ENCODE measurements around the gene CAMK2A.

CAMK2A gene

DNA sequence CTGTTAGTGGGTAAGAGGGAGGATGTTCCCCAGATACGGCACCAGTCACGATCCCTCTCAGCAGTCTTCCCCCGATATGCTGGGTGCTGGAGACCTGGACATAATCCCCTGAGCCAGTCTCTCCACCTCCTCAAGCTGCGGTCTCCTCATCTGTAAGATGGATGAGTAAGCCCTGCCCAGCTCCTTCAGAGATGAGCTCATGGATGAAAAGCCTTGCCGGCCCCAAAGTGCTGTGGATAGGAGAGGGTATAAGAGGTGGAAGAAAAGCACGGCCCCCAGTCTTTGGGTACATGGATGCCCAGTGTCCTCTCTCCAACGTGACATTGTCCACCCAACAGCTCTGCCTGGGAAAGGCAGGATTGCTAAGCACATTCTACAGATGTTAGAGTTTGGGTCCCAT is 4.5 kb downstream of the CAMK2A start:
- no peaks in the 10 kb centered on the region for H3K9me3 ChIP-seq (replicated peaks; ENCODE audit: low read length)
- H3K36me3 ChIP-seq (ENCODE audit: insufficient read depth, low read length), result no peaks in the 10 kb centered on the region
- no peak overlapping the region for H3K4me3 ChIP-seq (ENCODE audit: low read length)
- no peak overlapping the region for H3K9ac ChIP-seq (ENCODE audit: low read depth, low read length)
- H3K4me1 ChIP-seq (ENCODE audit: control insufficient read depth, insufficient read depth, low read length), result no peaks in the 10 kb centered on the region
- peaks cover 54% of the 10 kb centered on the region for H3K27me3 ChIP-seq (ENCODE audit: control insufficient read depth, insufficient read depth, low read length)
- H3K4me2 ChIP-seq (ENCODE audit: low read length), result no peak overlapping the region

DNA sequence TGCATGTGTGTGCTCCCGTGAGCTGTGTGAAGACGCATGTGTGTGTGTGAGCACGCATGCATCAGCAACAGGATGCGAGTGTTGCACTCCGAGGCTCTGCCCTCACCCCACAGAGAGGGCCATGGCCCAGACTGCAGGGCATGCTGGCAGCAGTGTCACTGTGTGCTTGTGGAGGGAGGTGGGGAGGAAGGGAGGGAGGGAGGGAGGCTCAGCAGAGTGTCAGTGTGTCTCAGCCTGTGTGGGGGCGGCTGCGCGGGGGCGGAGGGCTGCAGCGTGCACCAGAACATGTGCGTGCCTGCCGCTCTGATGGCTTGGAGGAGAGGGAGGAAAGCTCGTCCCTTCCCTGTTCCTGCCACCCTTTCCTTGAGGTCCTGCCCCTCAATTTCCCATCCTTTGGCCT is 5.3 kb downstream of the CAMK2A start:
- no peak overlapping the region for H3K4me2 ChIP-seq (ENCODE audit: low read length)
- no peak overlapping the region for H3K9ac ChIP-seq (ENCODE audit: low read depth, low read length)
- H3K9me3 ChIP-seq (replicated peaks; ENCODE audit: low read length), result no peaks in the 10 kb centered on the region
- no peaks in the 10 kb centered on the region for H3K36me3 ChIP-seq (ENCODE audit: insufficient read depth, low read length)
- no peak overlapping the region for H3K4me3 ChIP-seq (ENCODE audit: low read length)
- no peaks in the 10 kb centered on the region for H3K4me1 ChIP-seq (ENCODE audit: control insufficient read depth, insufficient read depth, low read length)
- H3K27me3 ChIP-seq (ENCODE audit: control insufficient read depth, insufficient read depth, low read length), result peaks cover 61% of the 10 kb centered on the region

DNA sequence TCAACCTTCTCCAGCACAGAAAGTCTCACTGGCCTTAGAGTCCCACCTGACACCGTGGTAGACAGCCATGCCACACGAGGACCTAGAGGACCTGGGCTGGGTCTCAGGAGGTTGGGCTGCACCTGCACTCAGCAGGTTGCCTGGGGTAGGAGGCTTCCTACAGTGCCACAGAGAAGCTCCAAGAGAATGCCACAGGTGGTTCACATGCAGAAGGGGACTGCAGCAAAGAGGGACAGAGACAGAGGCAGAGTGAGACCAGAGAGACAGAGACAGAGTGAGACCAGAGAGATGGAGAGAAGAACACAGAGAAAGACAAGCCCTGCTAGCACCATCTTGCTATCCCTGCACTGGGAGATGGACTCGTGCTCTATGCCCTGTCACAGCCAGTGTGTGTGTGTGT is 5.7 kb downstream of the CAMK2A start:
- Histone ChIP-seq H3K4me2 (ENCODE audit: low read length) (no peak overlapping the region), H3K36me3 (ENCODE audit: insufficient read depth, low read length) (no peaks in the 10 kb centered on the region), H3K4me3 (ENCODE audit: low read length) (no peak overlapping the region), H3K27me3 (ENCODE audit: control insufficient read depth, insufficient read depth, low read length) (peaks cover 60% of the 10 kb centered on the region), H3K9ac (ENCODE audit: low read depth, low read length) (no peak overlapping the region), H3K9me3 (replicated peaks; ENCODE audit: low read length) (no peaks in the 10 kb centered on the region), H3K4me1 (ENCODE audit: control insufficient read depth, insufficient read depth, low read length) (no peaks in the 10 kb centered on the region)

DNA sequence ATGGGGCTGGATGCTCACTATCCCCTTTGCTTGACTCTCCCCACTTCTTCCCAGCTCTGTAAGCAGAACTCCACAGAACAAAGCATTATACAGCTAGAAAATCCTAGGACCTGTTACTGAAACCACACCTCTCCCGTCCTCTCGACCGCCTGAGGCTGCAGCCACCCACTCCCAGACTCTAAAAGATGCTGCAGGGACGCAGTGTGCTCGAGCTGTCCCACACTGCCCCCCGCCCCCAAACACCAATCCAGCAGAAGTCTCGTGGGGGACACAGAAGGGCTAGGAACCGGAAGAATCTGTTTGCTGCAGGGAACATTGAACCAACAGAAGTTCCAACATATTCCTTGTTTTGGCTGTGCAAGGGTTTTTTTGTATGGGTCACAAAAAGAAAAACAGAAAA is 7.6 kb downstream of the CAMK2A start:
- Histone ChIP-seq H3K9me3 (replicated peaks; ENCODE audit: low read length) (no peaks in the 10 kb centered on the region), H3K27me3 (ENCODE audit: control insufficient read depth, insufficient read depth, low read length) (peaks cover 54% of the 10 kb centered on the region), H3K4me1 (ENCODE audit: control insufficient read depth, insufficient read depth, low read length) (peaks cover 3% of the 10 kb centered on the region), H3K9ac (ENCODE audit: low read depth, low read length) (no peak overlapping the region), H3K4me3 (ENCODE audit: low read length) (no peak overlapping the region), H3K4me2 (ENCODE audit: low read length) (no peak overlapping the region), H3K36me3 (ENCODE audit: insufficient read depth, low read length) (no peaks in the 10 kb centered on the region)

DNA sequence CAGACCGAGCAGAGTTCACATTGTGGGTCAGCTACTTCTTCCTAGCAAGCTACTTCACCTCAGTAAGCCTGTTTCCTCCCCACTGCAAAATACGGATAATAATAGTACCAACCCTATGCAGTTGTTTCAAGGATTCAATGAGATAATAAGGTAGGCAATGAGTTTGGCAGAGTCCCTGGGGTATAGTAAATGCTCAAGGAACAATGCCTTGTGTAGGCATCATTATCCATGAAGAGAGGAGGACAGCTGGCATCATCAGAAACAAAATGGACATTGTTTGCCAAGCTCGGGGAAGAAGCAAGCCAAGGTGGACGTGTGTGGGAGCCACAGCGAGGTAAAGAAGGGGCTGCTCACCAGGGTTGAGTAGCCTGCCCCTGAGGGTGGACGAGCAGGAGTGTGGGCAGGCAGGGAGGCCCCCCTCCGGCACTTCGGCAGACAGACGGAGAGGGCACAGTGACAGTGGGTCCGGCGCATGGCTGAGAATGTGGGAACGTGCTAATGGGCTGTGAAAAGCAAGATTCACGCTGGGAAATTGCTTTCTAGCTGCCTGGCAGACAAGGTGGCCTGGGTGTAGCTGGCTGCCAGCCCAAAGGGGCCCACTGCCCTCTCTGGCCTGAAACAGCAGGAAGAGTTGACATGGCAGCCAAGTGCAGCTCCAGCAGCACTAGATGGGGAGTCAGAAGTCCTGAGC is 10.1 kb downstream of the CAMK2A start:
- Histone ChIP-seq H3K4me1 (ENCODE audit: control insufficient read depth, insufficient read depth, low read length) (peaks cover 3% of the 10 kb centered on the region), H3K9me3 (replicated peaks; ENCODE audit: low read length) (no peaks in the 10 kb centered on the region), H3K27me3 (ENCODE audit: control insufficient read depth, insufficient read depth, low read length) (peaks cover 39% of the 10 kb centered on the region), H3K4me2 (ENCODE audit: low read length) (no peak overlapping the region), H3K9ac (ENCODE audit: low read depth, low read length) (no peak overlapping the region), H3K4me3 (ENCODE audit: low read length) (no peak overlapping the region), H3K36me3 (ENCODE audit: insufficient read depth, low read length) (no peaks in the 10 kb centered on the region)

DNA sequence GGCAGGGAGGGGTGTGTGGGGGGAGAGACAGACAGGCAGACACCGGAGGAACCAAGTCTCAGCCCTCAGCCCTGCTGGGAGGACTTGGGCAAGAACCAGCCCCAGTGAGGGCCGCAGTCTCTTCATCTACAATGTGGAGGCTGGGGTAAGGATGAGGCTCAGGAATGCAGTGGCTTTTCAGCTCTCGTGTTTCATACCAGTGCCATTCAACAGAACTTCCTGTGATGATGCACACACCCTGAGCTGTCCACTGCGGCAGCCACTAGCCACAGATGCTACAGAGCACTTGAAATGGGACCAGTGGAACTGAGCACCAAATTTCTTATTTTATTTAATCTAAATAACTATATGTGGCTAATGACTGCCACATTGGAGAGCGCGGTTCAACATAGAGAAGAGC is 10.7 kb downstream of the CAMK2A start:
- Histone ChIP-seq H3K4me1 (ENCODE audit: control insufficient read depth, insufficient read depth, low read length) (peaks cover 3% of the 10 kb centered on the region), H3K9ac (ENCODE audit: low read depth, low read length) (no peak overlapping the region), H3K36me3 (ENCODE audit: insufficient read depth, low read length) (no peaks in the 10 kb centered on the region), H3K4me2 (ENCODE audit: low read length) (no peak overlapping the region), H3K4me3 (ENCODE audit: low read length) (no peak overlapping the region), H3K9me3 (replicated peaks; ENCODE audit: low read length) (no peaks in the 10 kb centered on the region), H3K27me3 (ENCODE audit: control insufficient read depth, insufficient read depth, low read length) (peaks cover 36% of the 10 kb centered on the region)

DNA sequence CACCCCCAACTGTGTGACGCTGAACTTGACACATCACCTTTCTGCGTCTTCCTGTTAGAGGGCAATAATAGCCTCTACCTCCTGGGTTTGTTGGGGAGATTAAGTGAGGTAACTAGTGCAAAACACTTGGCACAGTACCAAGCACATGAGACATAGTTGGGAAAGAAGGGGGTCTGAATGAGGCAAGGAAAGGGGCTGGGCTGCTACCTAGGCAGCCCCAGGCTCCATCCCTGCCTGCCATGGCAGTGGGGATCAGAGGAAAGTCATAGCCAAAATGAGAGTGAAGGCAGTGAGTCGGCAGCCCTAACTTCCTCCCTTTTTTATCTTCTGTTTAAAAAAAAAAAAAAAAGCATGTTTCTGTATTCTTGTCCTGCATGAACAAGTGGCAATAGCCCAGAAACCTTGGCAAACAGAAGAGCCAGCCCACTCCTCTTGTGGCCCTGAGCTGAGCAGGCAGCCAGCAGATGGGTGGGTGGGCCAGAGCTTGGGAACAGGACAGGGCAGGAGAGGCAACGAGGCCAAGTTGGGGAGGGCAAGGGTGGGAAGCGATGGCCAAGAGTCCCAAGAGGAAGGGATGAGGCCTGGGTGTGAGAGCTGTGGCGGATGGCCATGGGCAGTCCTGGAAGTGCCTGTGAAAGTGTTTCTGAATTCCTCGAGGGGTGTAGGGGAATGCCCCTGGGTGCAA is 11.4 kb downstream of the CAMK2A start:
- H3K27me3 ChIP-seq (ENCODE audit: control insufficient read depth, insufficient read depth, low read length), result peaks cover 33% of the 10 kb centered on the region
- H3K9ac ChIP-seq (ENCODE audit: low read depth, low read length), result no peak overlapping the region
- no peak overlapping the region for H3K4me3 ChIP-seq (ENCODE audit: low read length)
- H3K9me3 ChIP-seq (replicated peaks; ENCODE audit: low read length), result no peaks in the 10 kb centered on the region
- H3K4me2 ChIP-seq (ENCODE audit: low read length), result no peak overlapping the region
- no peaks in the 10 kb centered on the region for H3K36me3 ChIP-seq (ENCODE audit: insufficient read depth, low read length)
- peaks cover 3% of the 10 kb centered on the region for H3K4me1 ChIP-seq (ENCODE audit: control insufficient read depth, insufficient read depth, low read length)

DNA sequence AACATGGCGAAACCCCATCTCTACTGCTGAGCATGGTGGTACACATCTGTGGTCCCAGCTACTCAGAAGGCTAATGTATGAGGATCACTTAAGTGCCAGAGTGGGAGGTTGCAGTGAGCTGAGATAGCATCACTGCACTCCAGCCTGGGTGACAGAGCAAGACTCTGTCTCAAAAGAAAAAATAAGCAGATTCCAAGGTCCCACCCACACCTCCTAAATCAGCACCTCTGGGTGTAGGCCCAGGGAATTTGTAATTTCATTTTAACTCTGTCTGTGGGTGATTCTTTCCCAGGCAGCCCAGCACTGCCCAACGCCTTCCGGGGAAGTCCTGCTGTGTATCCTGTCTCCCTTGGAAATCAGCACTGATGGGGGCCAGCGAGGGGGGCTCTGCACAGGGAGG is 12.5 kb downstream of the CAMK2A start:
- H3K4me1 ChIP-seq (ENCODE audit: control insufficient read depth, insufficient read depth, low read length), result peaks cover 3% of the 10 kb centered on the region
- no peaks in the 10 kb centered on the region for H3K9me3 ChIP-seq (replicated peaks; ENCODE audit: low read length)
- H3K27me3 ChIP-seq (ENCODE audit: control insufficient read depth, insufficient read depth, low read length), result peaks cover 31% of the 10 kb centered on the region
- no peak overlapping the region for H3K4me2 ChIP-seq (ENCODE audit: low read length)
- H3K9ac ChIP-seq (ENCODE audit: low read depth, low read length), result no peak overlapping the region
- no peak overlapping the region for H3K4me3 ChIP-seq (ENCODE audit: low read length)
- no peaks in the 10 kb centered on the region for H3K36me3 ChIP-seq (ENCODE audit: insufficient read depth, low read length)

DNA sequence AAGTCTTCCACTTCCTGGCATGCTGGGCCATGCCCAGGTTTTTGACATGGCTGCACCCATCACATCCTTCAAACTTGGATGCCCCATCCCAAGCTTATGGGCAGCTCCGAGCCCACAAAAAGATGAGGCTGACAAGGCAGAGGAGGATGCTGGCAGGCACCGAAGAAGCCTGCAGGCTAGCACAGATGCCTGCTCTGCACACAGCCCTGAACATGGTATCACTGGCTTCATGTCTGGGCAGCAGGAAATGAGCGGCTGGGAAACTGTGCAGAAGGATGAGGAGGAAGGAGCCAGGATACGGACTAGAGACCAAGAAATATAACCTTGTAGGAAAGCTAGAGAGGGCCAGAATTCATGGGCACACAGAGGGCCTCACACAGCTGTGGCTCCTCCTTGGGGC is 14.8 kb downstream of the CAMK2A start:
- Histone ChIP-seq H3K27me3 (ENCODE audit: control insufficient read depth, insufficient read depth, low read length) (peaks cover 11% of the 10 kb centered on the region), H3K4me2 (ENCODE audit: low read length) (no peak overlapping the region), H3K4me3 (ENCODE audit: low read length) (no peak overlapping the region), H3K4me1 (ENCODE audit: control insufficient read depth, insufficient read depth, low read length) (peaks cover 3% of the 10 kb centered on the region), H3K9me3 (replicated peaks; ENCODE audit: low read length) (no peaks in the 10 kb centered on the region), H3K9ac (ENCODE audit: low read depth, low read length) (no peak overlapping the region), H3K36me3 (ENCODE audit: insufficient read depth, low read length) (no peaks in the 10 kb centered on the region)

DNA sequence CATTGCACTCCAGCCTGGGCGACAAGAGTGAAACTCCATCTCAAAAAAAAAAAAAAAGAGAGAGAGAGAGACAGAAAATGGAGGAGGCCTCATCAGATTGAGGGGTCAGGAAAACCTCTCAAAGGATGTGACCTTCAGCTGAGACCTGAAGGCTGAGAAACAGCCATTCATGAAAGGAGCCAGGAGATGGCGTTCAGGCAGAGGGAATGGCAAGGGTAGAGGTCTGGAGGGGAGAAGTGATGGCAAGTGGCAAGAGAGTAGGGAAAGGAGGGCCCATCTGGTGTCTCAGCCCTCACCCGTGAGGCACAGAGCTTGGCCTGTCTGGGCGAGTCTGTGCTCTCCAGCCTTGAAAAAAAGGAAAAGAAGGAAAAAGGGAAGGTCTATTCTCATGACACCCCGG is 17.0 kb downstream of the CAMK2A start:
- Histone ChIP-seq H3K4me2 (ENCODE audit: low read length) (no peak overlapping the region), H3K9ac (ENCODE audit: low read depth, low read length) (no peak overlapping the region), H3K4me3 (ENCODE audit: low read length) (no peak overlapping the region), H3K36me3 (ENCODE audit: insufficient read depth, low read length) (no peaks in the 10 kb centered on the region), H3K27me3 (ENCODE audit: control insufficient read depth, insufficient read depth, low read length) (peaks cover 7% of the 10 kb centered on the region), H3K9me3 (replicated peaks; ENCODE audit: low read length) (no peaks in the 10 kb centered on the region), H3K4me1 (ENCODE audit: control insufficient read depth, insufficient read depth, low read length) (no peaks in the 10 kb centered on the region)

DNA sequence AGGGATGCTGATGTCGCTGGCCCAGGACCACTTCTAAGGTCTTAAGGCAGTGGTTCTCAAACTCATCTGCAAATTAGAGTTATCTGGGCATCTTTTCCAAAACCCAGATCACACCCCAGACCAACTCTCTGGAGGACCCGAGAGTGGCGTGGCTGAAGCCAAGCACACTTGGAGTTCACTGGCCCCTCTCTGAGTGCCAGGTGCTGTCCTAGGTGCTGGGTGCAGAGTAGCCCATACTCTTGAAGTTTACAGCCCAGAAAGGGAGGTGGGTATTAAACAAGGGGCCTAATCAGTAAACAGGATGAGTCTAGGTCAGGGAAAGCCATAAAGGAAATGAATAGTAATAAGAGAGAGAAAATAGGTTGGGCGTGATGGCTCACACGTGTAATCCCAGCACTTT is 17.6 kb downstream of the CAMK2A start:
- Histone ChIP-seq H3K36me3 (ENCODE audit: insufficient read depth, low read length) (no peaks in the 10 kb centered on the region), H3K27me3 (ENCODE audit: control insufficient read depth, insufficient read depth, low read length) (peaks cover 7% of the 10 kb centered on the region), H3K4me1 (ENCODE audit: control insufficient read depth, insufficient read depth, low read length) (no peaks in the 10 kb centered on the region), H3K9ac (ENCODE audit: low read depth, low read length) (no peak overlapping the region), H3K4me3 (ENCODE audit: low read length) (no peak overlapping the region), H3K4me2 (ENCODE audit: low read length) (no peak overlapping the region), H3K9me3 (replicated peaks; ENCODE audit: low read length) (no peaks in the 10 kb centered on the region)

DNA sequence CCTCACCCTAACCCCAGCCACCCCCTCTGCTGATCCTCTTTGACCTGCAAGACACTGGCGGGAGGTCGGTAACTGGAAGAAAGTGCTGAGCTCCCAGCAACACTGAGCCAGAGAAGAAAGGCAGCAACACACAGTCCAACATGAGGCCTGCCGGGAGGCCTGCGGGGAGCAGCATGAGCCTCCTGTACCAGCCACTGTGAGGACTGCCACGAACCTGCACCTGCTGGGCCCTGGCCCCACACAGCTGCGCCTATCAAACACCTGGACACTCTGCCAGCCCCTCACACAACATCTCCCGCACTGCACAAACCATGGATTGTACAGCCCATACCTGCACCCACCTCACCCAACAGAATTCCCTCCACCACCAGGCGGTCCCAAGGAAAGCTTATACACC is 18.3 kb downstream of the CAMK2A start:
- no peak overlapping the region for H3K4me3 ChIP-seq (ENCODE audit: low read length)
- peaks cover 3% of the 10 kb centered on the region for H3K4me1 ChIP-seq (ENCODE audit: control insufficient read depth, insufficient read depth, low read length)
- no peaks in the 10 kb centered on the region for H3K9me3 ChIP-seq (replicated peaks; ENCODE audit: low read length)
- no peak overlapping the region for H3K9ac ChIP-seq (ENCODE audit: low read depth, low read length)
- H3K27me3 ChIP-seq (ENCODE audit: control insufficient read depth, insufficient read depth, low read length), result peaks cover 7% of the 10 kb centered on the region
- H3K36me3 ChIP-seq (ENCODE audit: insufficient read depth, low read length), result no peaks in the 10 kb centered on the region
- no peak overlapping the region for H3K4me2 ChIP-seq (ENCODE audit: low read length)

Measured in skeletal muscle satellite cell (primary cell).